NCI-H1930 (cell line): ENCODE data around the gene DPM2.

Experiments
- DNase-seq, 2 experiments: peaks; one replicate each; lab custom pipeline; 2025; lab: John Stamatoyannopoulos, UW

Gene DPM2

DNA sequence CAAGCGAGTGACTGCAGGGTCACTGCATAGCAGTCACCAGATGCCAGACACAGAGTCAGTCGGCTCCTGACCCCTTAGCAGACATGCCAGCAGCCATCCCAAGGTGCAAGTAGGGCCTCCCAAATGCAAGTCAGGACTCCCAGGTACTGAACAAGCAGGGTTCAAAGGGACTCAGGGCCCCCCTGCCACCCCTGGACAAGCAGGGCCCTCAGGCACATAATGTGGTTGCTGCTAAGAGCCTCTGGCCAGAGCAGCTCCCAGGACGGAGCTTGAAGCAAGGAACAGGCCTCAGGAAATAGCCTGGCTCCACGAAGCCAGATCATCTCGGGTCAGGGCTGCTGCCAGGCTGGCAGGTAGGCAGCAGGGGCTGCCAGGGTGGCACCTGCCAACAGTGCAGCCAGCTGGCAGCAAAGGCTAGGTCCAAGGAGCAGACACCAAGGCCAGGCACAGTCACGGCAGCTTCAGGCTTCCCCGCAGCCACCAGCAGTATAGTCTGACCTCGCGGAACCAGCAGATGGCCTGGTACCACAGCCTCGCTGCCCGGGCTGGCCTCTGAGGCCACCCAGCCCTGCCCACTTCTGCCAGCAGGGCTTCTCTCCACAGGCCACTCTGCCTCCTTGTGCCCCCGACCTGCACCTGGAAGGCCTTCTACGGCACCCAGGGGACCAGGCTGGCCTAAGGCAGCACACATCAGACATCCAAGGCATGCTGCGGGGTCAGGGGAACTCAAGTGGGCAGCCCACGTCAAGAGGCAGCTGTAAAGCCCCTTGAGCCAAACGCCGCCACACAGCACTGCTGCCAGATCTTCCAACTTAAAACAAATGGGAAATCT, 35.7 kb upstream of the DPM2 start:
- DNase-seq, result no peak

DNA sequence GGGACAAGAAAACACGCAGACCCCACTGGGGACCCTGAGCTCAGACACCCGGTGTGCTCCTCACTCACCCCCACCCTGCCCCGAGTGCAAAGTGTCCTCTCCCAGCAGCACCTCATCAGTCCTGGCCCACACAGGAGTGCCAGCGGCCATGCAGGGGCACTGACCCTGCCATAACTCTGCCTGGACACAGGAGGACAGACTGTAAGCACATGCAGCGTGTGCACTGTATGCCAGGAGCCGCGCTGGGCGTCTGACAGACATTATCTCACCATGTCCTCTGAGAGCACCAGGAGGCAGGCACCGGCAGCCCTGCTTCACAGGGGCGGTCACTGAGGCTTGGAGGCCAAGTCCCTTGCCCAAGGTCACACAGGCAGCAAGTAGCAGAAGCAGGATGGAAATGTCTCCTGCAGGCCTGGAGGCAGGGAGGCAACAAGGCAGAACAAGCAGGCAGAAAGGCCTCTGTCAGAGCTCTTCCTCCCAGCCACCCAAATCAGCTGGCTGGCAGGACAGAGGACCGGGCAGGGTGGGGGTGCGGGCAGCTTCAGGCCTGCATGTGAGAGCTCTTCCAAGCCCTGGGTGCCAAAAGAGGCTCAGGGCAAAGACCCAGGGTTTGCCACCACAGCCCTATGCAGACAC, 34.7 kb upstream of the DPM2 start:
- DNase-seq, result no peak

DNA sequence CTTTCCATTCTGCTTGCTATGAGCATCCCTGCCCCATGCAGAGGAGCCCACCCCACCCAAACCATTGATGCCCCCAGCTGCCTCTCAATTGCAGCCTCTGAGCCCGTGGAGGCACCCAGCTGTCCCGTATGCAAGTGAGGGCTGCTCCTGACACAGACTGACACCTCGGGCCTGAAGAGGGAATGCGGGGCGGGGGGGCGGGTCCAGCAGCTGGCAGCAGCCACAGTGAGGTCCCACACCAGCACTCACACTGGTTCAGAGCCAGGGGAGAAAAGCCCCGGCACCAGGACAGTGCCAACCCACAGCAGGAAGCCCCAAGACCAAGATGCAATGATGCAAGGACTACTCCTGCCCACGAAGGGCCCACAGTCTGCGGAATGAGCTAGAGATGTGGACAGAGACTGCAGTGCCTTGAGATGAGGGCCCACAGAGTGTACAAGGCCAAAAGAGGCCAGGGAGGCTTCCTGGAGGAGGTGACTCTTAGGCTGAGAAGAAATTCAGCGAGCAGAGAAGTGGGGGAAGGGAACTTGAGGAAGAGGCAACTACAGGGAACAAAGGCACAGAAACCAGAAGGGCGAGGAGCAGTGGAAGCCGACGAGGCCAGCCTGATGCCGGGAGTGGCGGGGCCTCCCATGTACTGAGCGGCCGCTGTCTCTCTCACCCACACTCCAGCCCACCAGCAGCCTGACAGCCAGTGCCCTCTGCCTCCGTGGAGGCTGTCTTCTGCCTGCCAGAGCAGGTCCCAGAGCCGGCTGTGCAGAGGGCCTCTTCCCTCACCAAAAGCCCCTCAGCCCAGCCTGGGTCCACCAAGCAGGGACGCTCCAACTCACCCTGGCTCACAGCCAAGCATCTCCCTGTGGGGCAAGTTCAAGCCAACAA, 33.9 kb upstream of the DPM2 start:
- no peak for DNase-seq

DNA sequence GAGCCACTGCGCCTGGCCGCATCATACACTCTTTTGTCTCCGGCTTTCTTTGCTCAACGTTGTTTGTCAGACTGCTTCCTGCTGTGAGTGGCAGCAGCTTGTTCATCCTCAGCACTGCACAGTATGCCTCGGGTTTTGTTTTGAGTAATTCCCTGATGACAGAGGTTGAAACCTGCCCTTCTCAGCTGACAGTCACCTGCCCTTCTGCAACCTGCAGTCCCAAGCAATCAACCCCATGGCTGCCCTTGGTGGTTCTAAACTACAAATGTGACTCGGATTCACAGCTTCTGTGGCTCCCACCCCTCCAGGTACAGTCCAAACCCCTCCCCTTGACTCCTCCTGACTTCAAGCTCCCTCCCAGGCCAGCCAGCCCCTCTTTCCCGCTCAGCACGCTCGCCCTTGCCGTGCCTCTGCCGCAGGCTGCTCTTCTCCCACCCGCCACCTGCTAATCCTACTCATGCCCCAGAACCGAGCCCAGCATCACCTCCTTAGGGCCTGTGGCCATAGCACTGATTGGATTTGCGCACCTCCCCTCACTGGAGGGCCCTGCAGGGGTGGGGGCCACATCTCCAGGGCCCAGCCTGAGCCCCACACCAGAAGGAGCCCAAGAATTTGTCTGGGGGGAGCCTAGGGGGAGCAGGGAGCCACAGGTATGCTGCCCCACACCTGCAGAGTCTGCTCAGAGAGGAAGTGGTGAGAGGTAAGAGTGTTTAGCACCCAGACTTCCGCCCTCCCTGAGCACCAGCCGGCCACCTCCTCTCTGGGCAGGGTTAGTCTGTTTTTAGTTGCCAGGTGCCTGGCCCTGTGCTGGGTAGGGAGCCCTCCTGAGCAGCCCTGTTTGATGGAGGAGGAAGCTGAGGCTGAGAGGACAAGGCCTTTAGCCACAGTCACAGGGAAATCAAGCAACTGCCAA, 33.0 kb upstream of the DPM2 start:
- peak; percentile 73 to 77 for DNase-seq

DNA sequence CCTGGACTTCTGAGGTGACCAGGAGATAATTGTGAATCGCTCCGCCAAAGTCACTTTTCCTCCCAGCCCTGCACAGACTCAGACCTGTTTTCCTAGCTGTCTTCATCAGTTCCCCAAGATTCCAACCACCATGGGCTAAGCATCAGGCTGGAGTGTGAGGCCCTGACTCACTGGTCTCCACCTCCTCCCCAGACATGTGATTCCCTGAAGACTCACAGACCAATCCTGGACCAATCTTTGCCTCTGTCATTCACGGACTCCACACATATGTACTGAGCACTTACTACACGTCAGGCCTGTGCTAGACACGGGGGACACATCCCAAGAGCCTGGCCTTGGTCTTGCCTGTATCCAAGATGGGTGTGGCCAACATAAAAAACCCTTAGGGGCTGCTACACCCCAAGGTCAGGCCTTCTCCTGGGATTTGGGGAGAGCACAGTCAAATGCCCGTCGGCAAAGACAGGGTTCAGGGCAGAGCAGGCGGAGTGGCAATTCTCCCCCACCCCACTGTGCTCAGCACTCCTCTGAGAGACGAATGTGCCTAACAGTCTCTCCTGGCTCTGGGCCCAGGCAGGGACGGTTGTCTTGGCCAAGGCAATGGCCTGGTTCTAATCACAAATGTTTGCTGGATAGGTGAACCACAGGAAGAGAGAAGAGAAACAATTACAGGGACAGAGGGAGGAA, 31.2 kb upstream of the DPM2 start:
- DNase-seq, result no peak

DNA sequence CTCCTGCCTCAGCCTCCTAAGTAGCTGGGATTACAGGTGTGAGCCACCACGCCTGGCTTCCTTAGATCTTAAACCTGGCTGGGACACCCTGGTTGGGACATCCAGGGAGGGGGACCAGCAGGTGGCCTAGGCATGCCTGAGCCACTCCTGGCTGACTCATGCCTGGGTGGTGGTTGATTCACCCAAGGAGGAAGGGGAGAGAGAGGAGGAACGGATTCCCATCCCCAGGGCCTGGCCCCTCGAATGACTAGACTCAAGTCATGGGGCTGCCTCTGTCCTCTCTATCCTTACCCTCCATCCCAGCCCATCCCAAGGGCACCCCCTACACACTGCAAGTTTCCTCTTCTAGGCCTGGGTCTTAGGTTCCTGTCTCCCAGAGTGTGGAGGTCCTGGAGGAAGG, 30.4 kb upstream of the DPM2 start:
- no peak for DNase-seq

DNA sequence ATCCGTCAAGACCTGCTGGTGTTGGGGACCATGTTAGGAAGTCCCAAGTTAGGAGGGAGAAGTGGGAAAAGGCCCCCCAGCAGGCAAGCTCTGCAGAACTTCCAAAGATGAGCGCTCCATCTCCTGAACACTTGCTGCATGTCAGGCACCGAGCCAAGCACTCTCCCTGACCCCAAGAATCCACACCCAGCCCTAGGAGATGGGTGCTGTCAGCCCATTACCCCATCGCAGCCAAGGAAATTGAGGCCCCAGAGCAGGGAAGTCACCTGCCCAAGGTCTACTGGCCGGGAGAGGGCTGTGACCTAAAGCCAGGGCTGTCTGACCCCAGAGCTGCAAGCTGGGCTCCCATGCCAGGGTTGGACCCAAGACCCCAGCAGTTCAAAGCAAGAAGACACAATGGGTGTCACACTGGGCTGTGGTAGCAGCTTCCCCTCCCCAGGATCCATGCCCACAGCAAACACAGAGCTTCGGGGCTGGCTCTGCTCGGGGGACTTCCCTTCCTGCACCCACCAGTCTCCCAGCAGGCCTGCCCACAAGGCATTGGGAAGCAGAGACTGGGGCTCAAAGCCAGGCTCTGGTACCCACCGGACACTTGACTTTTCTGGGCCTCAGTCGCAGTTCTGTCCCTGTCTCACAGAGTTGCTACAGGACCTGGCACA, 29.6 kb upstream of the DPM2 start:
- no peak for DNase-seq

DNA sequence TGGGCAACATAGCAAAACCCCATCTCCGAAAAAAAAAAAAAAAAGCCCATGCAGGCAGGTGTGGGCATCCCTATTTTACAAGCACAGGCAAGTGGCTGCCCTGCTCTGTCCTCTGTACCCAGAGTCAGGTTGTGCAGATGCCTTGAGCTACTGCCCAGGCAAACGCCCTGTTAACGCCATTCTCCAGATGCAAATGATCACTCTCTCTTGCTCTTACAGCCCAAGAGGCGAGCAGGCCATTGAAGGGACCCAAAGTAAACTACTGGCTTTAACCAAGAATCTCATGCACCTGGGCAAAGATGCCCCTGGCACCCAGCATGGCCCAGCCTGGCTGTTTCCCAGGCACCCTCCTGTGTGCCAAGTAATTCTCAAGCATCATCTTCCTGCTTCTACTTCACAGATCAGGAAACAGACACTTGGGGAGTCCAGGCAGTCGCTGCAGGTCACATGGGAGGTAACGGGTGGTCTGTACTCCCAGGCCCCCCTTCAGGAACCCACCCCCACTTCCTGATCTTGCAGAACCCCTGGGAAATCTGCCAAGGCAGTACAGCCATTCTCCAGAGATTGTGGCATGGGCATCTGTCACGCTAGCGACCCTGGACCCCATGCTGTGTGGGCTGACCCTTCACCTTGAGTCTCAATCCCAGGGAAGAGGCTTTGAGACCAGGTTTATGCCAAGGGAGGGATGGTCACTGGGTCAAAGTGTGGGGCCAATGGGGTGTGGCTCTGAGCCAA, 28.9 kb upstream of the DPM2 start:
- no peak for DNase-seq

DNA sequence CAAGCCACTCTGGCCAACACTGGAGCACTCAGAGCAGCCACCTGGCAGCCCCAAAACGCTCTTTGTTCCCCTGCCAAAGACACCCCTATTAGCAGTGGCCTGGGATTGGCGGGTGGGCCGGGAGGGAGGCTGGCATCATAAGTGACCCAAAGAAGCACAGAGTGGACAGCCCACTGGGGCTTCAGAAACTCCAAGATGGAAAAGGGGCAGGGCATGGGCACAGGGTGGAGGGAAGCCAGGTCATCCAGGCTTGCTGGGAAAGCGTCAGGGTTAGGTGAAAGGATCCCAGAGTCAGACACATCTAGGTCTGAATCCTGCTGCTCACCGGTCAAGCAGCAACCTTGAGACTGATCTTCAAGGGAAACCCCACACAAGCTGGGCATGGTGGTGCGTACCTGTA, 28.3 kb upstream of the DPM2 start:
- no peak for DNase-seq

DNA sequence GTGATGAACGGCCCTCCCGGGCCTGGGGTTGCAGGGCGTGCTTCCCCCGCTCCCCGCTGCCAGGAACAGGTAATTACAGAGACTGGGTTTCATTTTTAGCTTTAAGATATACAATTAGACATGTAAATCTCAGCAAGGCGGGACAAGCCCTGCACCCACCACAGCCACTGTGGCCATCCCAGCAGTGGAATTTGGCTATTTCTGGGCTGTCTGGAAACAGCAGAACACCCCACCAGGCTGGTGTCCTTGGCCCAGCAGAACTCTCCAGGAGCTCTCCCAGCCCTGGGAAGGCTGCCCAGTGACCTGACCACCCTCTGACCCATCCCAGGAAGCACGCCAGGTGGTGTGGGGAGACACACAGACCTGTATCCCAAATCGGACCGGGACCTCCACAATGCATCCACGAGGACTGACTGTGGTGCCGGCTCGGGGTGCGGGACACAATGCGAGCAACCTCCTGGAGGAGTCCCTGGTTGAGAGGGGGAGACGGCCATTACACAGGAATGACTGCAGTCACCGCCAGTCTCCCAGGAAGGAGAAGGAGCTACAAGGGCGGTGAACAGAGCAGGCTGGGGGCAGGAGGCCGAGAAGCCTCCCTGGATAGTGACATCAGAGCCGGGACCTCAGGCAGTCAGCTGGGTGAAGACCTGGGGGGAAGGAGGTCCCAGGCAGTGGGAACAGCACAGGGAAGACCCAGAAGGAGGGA, 25.9 kb upstream of the DPM2 start:
- DNase-seq, result no peak

DNA sequence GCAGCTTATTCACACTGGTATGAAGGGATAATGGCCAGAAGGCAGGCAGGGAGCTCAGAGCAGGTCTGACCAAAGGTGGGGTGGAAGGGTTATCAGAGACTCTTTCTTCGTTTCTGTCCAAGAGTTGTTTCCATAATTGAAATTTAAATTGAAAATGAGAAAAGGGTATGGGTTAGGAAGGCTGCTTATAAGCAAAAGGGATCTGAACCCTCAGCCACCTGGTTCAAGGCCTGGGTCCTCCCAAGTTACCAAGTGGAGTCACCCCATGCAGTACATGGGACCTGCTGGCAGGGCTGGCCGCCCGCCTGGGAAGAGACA, 25.3 kb upstream of the DPM2 start:
- DNase-seq, result no peak

DNA sequence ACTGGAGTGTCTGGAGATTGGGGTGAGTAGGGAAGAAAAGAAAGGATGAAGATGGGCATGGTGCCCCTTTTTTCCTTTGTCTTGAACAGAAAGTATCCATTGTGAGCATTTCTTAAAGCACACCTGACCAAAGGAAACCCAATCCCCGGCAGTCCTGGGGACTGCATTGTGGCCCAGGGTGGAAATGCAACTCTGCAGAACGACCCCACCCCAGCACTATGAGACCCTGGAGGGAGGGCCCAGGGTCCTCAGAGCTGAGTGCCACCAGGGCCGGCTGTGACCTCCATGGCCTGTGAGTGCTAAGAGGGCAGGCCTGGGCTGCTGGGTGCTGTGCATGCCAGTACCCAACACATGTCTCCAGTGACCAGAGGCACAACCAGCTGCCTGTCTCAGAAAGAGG, 24.6 kb upstream of the DPM2 start:
- DNase-seq, result no peak

DNA sequence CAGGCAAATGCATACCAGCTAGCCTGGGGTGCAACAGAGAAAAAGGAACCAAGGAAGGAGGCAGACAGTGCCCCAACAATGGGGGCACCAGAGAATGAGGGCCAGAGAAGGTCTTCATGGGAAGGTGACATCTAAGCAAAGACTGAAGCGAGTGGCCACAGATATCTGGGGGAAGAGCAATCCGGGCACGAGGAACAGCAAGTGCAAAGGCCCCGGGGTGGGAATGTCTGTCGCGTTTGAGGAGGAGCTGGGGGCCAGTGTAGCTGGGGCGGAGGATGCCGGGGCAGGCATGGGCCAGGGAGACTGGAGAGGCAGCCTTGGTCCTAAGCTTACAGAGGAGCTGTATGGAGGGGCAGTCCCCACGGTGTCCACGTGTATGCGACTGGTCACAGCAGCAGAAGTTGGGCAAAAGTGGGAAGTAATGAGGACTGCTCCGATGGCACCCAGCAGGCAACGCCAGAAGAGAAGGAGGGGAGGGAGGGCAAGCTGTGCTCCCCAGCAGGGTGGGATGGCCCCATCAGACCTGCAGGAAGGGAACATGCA, 24.0 kb upstream of the DPM2 start:
- no peak for DNase-seq

DNA sequence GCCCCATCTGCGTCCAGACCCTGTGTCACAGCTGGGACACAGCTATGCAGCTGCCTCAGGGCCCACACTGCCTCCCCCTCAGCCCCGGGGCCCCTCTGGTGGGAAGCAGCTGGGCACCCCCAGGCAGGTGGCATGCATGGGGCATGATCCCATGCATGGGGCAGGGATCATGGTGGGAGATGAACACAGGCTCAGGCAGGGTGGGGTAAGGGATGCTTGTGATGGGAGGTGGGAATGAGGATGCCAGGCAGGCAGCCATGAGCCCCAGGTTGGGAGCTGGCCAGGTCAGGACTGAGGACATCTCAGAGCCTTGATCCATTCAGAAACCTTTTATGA, 23.5 kb upstream of the DPM2 start:
- DNase-seq, result no peak

DNA sequence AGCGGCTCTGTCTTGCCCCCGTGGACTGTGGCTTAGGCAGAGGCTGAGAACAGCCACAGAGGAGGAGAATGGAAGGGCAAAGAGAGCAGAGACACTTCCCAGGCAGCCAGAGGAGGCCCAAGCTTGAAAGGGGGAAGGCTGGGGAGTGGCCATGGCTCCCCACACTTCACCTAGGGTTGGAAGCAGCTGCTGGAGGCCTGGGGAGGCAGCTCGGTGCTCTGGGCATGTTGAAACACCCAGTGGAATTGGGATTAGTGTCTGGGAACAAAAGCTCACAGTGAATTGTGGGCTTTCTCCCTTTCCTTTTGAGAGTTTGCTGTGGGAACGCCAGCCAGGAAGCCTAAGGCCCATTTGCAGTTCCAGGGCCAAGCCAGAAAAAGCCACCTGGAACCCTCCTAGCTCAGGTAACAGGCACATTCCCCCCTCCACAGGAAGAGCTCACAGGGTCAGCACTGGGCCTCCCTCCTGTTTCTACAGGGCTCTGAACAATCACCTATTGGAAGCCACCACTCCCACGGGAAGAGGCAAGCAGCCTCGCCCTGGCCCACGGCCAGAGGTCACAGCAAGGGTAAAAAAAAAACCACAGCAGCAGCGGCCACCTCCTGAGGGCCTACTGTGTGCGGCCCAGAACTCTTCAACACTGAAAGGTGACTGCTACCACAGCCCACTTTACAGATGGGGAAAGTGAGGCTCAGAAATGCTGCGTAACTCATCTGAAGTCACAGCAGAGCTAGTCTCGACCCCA, 22.9 kb upstream of the DPM2 start:
- no peak for DNase-seq

DNA sequence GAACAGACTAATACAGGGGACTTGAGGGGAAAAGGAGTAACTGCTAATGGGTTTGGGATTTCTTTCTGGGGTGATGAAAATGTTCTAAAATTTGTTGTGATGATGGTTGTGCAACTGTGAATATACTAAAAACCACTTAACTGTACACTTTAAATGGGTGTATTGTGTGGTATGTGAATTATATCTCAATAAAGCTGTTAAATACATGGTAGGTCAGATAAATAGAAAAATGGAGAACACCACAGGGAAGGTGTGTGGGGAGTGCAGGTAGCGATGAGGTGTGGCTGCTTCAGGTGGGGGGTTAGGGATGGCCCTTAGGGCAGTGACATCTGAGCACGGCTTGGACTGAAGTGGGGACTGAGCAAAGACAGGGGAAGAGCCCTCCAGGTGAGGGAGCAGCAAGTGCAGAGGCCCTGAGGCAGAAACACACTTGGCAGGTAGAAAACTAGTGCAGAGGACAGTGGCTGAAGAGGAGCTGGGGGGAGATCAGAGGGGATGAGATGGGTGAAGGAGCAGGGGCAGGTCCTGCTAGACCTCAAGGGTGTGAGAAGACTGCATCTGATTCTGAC, 22.3 kb upstream of the DPM2 start:
- DNase-seq, result no peak

DNA sequence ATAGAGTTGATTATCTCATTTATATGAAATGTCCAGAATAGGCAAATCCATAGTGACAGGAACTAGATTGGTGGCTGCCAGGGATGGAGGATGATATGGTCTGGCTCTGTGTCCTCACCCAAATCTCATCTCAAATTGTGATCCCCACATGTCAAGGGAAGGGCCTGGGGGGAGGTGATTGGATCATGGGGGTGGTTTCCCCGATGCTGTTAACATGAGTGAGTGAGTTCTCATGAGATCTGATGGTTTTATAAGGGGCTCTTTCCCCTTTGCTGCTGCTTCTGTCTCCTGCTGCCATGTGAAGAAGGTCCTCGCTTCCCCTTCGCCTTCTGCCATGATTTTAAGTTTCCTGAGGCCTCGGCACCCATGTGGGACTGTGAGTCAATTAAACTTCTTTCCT, 21.7 kb upstream of the DPM2 start:
- no peak for DNase-seq

DNA sequence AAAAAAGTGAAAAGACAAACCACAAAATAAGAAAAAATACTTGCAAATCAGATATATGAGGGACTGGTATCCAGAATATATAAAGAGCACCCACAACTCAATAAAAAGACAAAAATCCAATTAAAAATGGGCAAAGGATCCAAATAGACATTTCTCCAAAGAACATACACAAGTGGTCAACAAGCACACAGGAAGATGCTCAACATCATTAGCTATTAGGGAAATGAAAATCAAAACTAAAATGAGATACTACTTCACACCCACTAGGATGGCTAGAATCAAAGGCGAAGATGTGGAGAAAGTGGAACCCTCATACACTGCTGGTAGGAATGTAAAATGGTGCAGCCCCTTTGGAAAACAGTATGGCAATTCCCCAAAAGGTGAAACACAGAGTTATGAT, 21.1 kb upstream of the DPM2 start:
- DNase-seq, result no peak
